GM12874 (cell line): Measurements from ENCODE around the gene MOG.

Experiments used
- TF ChIP-seq, protein P1 (sequence below): IDR thresholded peaks from 2 replicates; pipeline ENCODE4 v1.5.1; 2011; ENCODE audit warnings: low read depth, mild to moderate bottlenecking, control low read depth, low read length, moderate library complexity; ENCODE audit not compliant: insufficient read depth

MOG gene

DNA sequence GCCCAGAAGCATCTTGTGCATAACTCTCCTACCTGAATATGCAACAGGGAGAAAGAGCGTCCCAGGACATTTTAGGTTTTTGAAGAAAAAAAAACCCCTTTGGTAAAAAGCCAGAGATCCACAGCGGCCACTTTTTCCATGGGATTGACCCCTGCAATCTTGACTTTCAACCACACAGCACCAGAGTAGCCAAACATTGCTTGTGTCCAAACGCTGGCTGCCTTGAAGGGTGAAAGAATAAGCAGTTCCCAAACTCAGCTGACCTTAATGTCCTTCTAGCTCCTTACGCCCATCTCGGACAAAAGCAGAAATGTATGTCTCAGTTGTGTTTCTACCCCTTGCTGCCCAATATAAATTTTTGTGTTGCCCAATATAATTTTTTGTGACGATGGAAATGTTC, 1.2 kb upstream of the MOG start:
- TF ChIP-seq, protein P1, sequence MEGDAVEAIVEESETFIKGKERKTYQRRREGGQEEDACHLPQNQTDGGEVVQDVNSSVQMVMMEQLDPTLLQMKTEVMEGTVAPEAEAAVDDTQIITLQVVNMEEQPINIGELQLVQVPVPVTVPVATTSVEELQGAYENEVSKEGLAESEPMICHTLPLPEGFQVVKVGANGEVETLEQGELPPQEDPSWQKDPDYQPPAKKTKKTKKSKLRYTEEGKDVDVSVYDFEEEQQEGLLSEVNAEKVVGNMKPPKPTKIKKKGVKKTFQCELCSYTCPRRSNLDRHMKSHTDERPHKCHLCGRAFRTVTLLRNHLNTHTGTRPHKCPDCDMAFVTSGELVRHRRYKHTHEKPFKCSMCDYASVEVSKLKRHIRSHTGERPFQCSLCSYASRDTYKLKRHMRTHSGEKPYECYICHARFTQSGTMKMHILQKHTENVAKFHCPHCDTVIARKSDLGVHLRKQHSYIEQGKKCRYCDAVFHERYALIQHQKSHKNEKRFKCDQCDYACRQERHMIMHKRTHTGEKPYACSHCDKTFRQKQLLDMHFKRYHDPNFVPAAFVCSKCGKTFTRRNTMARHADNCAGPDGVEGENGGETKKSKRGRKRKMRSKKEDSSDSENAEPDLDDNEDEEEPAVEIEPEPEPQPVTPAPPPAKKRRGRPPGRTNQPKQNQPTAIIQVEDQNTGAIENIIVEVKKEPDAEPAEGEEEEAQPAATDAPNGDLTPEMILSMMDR = no peak

DNA sequence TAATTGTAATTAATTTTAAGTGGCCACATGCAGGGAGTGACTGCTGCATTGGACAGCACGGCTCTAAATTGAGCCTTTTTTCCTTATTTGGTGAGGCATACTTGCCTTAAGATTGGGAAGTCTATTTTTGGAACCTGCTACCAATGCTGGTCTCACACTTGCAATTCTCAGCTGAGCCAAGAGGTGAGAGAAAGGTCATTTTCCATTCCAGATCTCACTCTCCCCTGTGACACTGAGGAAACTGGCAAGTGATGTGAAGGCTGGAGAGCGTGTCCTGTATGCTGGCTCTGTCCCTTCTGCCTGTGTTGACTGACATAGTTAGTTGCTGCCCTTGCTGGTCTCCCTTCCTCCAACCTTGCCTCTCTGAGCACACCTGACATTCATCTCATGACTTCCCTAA, 735 bp upstream of the MOG start:
- TF ChIP-seq, protein P1 = no peak

DNA sequence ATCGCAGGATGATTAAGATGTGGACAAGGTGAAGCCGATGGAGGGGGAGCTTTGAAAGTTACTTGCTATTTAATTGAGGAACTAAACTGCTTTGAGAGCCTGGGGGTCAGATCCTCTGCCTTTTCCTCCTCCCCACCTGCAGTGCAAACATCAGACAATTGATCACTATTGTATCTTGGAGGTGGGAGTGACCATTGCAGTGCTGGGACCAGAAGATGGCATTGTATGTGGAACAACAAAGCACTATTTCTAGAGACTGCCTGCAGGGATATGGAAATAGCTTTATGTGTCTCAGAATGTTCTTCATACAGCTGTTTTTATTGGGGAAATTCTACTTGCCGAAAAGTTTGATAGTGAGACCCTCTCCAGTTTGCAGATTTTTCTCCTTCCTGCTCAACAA, 4.2 kb downstream of the MOG start:
- TF ChIP-seq, protein P1 = no peak

DNA sequence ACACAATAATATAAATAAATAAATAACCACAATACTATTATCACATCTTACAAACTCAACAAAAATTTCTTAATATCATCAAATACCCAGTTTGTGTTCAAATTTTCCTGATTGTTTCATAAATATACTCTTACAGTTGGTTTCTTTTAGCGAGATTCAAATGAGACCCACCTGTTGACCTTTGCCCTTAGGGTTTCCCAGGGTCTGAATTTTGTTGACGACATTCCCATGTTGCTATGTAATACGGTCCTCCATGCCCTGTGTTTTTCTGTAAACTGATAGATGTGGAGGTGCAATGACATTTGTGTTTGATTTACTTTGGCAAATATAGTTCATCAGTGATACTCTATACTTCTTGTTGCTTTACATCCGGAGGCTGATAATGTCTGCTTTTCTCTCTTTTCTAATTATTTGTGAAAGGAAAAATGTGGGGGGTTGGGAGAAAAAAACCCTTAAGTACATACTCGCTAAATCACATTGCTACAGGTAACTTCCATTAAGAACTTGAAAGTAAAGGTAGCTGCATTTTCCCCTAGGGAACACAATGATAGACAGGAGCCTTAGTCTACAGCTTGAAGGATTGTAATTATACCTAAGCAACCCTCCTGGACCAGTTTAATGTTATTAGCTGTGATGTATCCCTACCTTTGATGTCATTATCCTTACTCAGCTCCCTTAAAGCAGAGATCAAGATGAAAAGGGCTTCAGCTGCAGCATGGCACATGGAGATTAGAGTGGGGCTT, 6.6 kb downstream of the MOG start:
- TF ChIP-seq, protein P1 = no peak

DNA sequence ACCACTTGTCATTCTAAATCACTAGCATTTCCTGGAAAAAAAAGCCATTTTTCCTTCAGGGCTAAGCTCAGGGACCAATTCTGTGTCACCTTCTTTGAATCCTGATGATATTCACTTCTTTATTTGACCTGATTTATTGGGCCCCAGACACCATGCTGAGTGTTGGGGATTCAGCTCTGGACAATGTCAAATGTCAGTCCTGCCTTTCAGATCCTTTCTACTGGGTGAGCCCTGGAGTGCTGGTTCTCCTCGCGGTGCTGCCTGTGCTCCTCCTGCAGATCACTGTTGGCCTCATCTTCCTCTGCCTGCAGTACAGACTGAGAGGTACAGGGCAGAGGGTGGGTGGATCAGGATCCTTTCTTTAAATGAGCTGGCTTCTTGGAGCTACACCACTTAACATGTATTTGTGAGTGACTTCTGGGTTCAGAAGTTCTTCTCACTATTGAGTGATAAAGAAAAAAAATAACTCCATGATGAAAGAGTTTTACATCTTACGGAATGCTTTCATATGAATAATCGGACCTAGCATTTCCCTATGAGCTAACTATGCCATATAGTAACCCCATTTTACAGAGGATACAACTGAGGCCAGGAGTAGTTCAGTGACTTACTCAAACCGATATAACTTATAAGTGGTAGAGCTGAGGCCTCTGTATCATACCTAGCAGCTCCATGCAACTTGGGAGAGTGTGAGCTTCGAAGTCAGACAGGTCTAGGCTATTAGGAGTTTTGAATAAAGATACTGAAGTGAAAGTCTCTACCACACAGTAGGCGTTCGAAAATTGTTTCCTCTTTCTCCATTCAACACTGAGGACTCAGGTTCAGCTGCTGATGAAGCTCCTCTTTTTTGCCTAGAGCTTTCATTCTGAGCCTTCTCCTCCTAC, 9.3 kb downstream of the MOG start:
- TF ChIP-seq, protein P1 = no peak

DNA sequence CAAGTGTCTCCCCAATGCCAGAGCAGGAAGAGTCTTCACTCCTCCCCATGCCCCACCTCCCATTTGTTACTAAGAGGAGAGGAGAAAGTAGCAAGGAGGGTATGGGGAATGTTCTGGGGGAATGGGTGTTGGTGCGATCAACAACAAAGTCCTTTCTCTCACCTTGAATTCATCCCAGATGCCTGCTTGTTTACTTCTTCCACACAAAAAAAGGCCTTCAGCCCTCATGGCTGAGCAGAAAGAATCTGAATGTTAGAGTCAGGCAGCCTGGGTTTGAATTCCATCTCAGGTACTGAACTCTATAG, 9.9 kb downstream of the MOG start:
- TF ChIP-seq, protein P1 = no peak

DNA sequence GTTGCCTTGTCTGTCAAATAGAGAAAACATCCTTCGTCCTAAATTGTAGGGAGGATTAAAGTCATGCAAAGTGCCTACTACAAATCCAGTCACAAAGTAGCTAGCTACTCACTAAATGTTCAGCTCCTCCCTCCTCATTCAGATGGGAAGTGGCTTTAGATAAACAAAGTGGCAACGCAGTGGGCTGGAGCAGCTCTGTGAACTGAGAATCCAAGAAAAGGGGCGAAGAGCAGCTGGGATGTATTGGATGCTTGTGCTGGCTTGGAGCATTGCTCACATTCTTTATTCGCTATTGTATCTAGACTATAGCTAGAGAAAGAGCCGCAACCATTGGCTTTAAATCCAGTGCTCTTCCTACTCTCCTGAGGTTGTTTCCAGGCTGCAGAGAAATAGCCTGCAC, 10.3 kb downstream of the MOG start:
- TF ChIP-seq, protein P1 = no peak
